Measurements from ENCODE around the gene DALRD3. TPM values are rescaled to one million over a fixed set of nuclear protein-coding genes. Genes with fewer than 3 reads are reported as not detected.

Gene DALRD3
- total RNA-seq, 1 donor = 39.1 TPM

DNA sequence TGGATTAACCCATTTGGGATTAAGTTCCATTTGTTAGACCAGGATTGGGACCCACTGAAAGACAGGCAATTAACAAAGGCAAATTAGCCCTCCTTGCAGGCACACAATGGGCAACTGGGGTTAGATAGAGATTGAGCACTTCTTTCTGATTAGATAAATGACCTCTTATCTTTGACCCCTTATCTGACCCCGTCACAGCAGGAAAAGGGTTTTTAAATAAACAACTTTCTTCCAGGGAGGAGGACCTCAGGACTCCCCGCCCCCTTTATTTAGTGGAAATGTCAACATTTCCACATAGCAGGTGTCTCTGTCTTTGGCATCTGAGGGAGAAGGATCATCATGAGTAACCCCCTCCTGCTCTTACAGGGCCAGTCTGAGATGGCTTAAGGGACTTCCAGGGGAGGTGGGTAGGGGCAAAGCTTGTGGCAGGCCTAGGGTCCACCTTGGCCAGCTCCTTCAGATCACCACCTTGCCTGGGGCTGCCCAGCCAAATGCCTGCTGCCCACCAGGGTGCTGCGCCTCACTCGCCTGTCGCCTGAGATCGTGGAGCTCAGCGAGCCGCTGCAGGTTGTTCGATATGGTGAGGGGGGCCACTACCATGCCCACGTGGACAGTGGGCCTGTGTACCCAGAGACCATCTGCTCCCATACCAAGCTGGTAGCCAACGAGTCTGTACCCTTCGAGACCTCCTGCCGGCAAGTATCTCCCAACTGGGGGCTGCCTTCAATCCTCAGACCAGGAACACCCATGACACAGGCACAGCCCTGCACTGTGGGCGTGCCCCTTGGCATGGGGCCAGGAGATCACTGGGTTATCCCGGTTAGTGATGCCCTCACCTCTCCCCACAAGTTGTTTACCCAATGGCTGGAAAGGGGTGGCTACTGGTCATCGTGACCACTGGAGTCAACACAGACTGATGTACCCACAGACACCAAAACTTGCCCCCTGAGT, 13.8 kb downstream of the DALRD3 start:
- TF ChIP-seq CTCF (IDR thresholded peaks at IDR 0.05; ENCODE audit: extremely low read depth, low read depth, low read length) = no peak
- H3K4me3 ChIP-seq (ENCODE audit: insufficient read depth, low read length) = no peak overlapping the region
- peaks cover 14% of the 10 kb centered on the region for H4K20me1 ChIP-seq (ENCODE audit: insufficient read depth, low read length)
- H3K27me3 ChIP-seq (ENCODE audit: insufficient read depth, low read length) = no peaks in the 10 kb centered on the region
- peak; percentile 75 for DNase-seq (ENCODE audit: insufficient read length, low spot score, missing footprints)
- no peaks in the 10 kb centered on the region for H3K9me3 ChIP-seq (ENCODE audit: low read depth, low read length)
- H3K27ac ChIP-seq (ENCODE audit: low read depth, low read length) = no peak overlapping the region
- no peak overlapping the region for H3K4me2 ChIP-seq (ENCODE audit: insufficient read depth, low read length)
- H3K4me1 ChIP-seq (ENCODE audit: insufficient read depth, low read length) = peaks cover 16% of the 10 kb centered on the region
- H3K79me2 ChIP-seq (ENCODE audit: insufficient read depth, low read length) = peaks cover 32% of the 10 kb centered on the region
- no peak overlapping the region for H2AFZ ChIP-seq (ENCODE audit: low read length)
- no peaks in the 10 kb centered on the region for H3K36me3 ChIP-seq (ENCODE audit: insufficient read depth, low read length)

DNA sequence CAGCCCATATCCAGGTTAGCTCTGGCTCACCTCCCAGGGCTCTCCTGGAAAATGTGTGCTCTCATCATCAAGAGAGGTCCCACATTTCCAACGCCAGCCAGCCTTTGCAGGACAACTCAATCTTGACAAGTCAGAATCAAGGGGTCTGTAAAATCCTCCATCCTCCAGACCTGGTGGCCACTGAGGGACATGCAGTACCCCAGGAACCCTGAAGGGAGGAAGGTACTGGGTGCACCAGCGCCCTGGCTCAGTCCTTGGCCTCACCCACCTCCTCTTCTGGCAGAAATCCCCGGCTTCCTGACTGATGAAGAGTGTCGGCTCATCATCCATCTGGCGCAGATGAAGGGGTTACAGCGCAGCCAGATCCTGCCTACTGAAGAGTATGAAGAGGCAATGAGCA, 17.2 kb downstream of the DALRD3 start:
- H3K27ac ChIP-seq (ENCODE audit: low read depth, low read length) = no peak overlapping the region
- peak; percentile 60 for DNase-seq (ENCODE audit: insufficient read length, low spot score, missing footprints)
- peaks cover 3% of the 10 kb centered on the region for H3K79me2 ChIP-seq (ENCODE audit: insufficient read depth, low read length)
- H4K20me1 ChIP-seq (ENCODE audit: insufficient read depth, low read length) = peaks cover 2% of the 10 kb centered on the region
- H3K27me3 ChIP-seq (ENCODE audit: insufficient read depth, low read length) = no peaks in the 10 kb centered on the region
- no peak overlapping the region for H3K4me3 ChIP-seq (ENCODE audit: insufficient read depth, low read length)
- H2AFZ ChIP-seq (ENCODE audit: low read length) = no peak overlapping the region
- H3K36me3 ChIP-seq (ENCODE audit: insufficient read depth, low read length) = no peaks in the 10 kb centered on the region
- H3K4me1 ChIP-seq (ENCODE audit: insufficient read depth, low read length) = peaks cover 2% of the 10 kb centered on the region
- TF ChIP-seq CTCF (IDR thresholded peaks at IDR 0.05; ENCODE audit: extremely low read depth, low read depth, low read length) = no peak
- H3K4me2 ChIP-seq (ENCODE audit: insufficient read depth, low read length) = no peak overlapping the region
- H3K9me3 ChIP-seq (ENCODE audit: low read depth, low read length) = no peaks in the 10 kb centered on the region

GRCh38 chr3:48999085-48999858, 19.1 kb downstream of the DALRD3 start:
- Histone ChIP-seq H3K27me3 (ENCODE audit: insufficient read depth, low read length) (no peaks in the 10 kb centered on the region), H3K4me2 (ENCODE audit: insufficient read depth, low read length) (no peak overlapping the region), H3K27ac (ENCODE audit: low read depth, low read length) (no peak overlapping the region), H3K36me3 (ENCODE audit: insufficient read depth, low read length) (peaks cover 4% of the 10 kb centered on the region), H3K79me2 (ENCODE audit: insufficient read depth, low read length) (peaks cover 9% of the 10 kb centered on the region), H3K4me1 (ENCODE audit: insufficient read depth, low read length) (no peaks in the 10 kb centered on the region), H3K4me3 (ENCODE audit: insufficient read depth, low read length) (no peak overlapping the region), H2AFZ (ENCODE audit: low read length) (no peak overlapping the region), H3K9me3 (ENCODE audit: low read depth, low read length) (no peaks in the 10 kb centered on the region), H4K20me1 (ENCODE audit: insufficient read depth, low read length) (peaks cover 2% of the 10 kb centered on the region)
- no peak for TF ChIP-seq CTCF (IDR thresholded peaks at IDR 0.05; ENCODE audit: extremely low read depth, low read depth, low read length)
- peak; percentile 15 for DNase-seq (ENCODE audit: insufficient read length, low spot score, missing footprints)

Measured in osteoblast (primary cell).